Raji (cell line): ENCODE data around the gene MED17.

Experiments
- POLR2A ChIP-seq: IDR thresholded peaks from 2 replicates; pipeline ENCODE4 v1.6.1; 2011; ENCODE audit warnings: low read depth, low read length, control low read depth; ENCODE audit not compliant: insufficient read depth

Gene MED17

DNA sequence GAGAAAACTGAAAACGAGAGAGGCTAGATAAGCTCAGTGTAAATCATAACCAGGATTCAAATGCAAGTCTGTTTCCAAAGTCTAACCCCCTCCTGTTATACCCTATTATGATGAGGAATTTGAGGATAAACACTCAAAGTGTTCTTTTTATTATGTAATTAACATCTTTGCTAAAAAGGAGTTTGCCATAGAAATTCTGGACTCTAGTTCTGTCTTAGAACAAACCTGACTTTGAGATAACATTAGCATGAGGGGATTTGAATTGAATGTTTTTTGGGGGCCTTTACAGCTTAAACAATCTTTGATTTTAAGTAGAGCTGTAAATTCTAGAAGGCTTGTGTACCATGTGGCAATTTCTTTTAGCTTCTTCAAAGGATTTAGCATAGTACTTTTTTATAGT, 33.1 kb upstream of the MED17 start:
- no peak for TF ChIP-seq POLR2A

DNA sequence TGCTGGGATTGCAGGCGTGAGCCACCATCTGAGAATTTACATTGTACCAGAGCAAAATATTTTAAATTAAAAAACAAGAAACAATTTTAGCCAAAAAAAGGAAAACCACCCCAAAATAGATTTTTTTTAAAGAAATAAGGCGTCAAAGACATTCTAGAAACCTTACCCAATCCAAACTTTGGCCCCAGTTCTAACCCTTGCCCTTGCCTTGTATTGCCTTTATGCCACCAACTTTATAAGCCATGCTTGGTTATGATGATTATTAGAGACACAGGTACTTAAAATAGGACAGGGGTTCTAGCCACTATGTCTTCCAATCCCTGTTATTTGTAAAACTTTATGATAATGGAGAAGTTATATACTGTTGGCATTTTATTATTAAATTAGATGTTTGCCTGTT, 30.8 kb upstream of the MED17 start:
- TF ChIP-seq POLR2A = no peak

DNA sequence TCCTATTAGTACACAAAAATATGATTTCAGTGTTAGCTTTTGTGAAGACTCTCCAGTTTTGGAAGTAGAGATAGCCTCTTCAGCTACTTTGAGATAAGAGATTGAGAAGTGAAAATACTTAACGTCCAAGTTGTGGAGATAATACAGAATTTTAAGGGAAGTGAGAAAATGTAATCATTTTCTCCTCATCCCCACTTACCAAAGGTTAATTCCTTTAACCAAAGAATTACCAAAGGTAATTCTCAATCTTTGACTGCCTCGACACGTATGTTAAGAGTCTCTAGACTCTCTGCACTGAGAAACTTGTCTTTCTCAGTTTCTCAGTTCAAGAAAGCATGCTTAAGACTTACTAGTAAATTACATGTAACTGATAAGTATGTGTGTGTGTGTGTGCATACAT, 27.3 kb upstream of the MED17 start:
- no peak for TF ChIP-seq POLR2A

DNA sequence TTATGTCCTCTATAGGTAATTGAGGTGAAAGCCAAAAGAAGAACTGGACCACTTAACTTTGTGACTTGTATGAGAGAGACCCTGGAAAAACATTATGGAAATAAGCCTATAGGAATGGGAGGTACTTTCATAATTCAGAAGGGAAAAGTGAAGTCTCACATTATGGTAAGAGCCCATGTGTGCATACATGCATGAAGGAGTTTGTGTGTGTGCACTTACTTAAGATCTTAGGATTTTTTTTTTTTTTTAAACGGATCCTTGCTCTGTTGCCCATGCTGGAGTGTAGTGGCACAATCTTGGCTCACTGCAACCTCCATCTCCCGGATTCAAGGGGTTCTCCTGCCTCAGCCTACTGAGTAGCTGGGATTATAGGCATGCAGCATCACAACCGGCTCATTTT, 26.8 kb upstream of the MED17 start:
- no peak for TF ChIP-seq POLR2A

DNA sequence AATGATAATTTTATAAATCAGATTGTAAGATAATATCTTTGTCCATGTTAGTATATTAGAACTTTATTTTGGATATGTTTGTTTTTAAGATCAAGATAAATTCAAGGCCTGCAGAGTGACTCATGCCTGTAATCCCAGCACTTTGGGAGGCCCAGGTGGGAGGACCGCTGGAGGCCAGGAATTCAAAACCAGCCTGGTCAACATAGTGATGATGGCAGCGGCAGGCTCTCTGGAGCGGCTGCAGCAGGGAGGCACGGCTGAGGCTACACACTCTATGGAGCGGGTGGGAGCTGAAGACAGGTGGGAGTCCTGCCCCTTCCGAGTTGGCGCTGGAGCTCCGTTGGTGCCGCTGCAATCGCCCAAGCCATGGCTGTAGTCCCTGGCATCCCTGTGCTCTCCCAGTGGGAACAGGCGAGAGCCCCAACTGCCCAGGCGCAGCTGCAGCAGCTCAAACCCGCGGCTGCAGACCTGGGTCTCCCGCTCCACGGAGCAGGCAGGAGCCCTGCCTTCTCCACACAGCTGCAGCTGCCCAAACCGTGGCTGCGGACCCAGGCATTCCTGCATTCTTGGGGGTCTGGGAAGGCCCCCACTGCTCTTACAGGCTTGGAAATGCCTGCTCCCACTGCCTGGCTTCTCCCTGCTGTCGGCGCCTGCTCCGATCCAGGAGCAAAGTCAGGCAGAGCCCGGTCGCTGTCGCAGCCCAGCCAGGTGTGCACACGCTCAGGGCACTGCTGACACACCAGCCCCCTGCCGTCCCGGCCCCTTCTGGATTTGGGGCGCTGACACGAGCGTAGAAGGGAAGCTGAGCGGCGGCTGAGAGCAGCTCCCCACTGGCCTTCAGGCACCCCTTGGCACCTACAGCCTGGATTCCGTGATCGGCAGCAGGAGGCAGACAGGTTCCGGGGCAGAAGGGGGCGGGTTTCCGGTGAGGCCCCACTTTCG, 25.9 kb upstream of the MED17 start:
- TF ChIP-seq POLR2A = no peak

DNA sequence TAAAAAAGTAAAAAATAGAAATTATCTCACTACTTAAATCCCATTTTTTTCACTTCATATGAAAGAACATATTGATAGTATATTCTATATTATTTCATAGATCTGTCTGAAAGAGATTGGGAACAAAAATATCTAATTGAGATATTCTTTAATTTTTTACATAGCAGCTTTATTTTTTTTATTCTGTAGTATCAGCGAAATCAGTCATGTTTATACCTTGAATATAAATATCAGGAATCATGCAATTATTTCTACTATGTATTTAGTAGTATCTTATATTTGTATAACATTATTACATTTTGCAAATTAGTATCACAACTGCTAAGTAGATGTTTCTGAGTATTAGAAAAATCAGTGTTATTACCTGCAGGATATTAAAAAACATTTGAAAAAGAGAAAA, 22.2 kb upstream of the MED17 start:
- no peak for TF ChIP-seq POLR2A

DNA sequence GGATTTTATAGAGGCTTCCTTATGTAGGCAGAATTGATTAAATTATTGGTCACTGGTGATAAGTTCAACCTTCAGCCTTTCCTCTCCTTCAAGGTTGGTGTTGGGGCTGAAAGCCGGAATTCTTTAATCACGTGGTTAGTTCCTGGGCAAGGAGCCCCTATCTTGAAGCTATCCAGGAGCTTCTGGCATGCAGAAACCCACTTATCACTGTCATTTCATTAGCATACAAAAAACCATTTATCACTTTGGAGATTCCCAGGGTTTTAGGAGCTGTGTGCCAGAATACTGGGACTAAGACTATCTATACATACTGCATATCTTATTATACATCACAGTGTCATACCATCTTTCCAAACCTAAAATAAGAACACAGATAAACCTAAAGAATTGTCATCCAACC, 18.5 kb upstream of the MED17 start:
- TF ChIP-seq POLR2A = no peak

DNA sequence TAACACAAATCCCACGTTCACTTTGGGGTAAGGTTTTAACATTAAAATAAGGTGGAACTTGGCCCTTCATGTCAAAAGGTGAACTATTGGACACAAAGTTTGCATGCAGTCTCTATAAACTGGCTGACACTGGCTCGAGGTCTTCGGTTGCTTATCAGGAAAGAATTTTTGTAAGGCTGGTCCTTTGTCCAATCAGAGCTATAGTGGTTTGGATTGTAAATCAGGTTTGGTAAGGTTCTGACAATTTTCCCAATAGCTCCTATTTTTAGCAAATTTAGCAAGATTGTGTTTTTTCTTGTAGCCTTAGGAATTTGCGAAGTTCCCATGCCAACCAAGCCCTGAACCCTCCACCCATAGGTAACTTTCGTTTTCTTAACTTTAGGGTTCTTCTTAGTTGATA, 17.6 kb upstream of the MED17 start:
- TF ChIP-seq POLR2A = no peak

DNA sequence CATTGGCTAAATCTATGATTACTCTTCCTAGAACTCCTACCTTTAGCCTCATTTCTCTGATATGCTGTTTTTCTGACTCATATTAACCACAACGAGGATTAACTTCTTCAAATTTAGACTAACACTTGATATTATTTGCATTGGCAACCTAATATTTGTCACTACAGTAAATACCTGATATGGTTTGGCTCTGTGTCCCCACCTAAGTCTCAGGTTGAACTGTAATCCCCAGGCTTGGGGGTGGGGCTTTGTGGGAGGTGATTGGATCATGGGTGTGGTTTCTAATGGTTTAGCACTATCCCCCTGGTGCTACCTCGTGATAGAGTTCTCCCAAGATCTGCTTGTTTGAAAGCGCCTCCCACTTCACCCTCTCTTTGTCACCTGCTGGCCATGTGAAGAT, 17.1 kb upstream of the MED17 start:
- TF ChIP-seq POLR2A = no peak

DNA sequence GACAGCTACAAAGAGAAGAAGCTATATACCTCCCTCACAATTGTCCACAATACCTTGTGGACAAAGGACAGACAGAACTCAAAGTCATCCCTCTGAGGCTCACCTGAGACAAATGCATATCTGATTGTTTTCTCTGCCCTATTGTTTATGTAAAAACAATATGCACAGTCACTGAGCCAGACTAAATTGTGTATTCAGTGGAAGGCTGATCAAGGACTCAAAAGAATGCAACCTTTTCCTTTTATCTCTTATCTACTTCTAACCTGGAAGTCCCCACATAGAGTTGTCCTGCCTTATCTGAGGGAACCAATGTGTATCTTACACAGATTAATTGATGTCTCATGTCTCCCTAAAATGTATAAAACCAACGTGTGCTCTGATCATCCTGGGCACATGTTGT, 13.9 kb upstream of the MED17 start:
- no peak for TF ChIP-seq POLR2A

DNA sequence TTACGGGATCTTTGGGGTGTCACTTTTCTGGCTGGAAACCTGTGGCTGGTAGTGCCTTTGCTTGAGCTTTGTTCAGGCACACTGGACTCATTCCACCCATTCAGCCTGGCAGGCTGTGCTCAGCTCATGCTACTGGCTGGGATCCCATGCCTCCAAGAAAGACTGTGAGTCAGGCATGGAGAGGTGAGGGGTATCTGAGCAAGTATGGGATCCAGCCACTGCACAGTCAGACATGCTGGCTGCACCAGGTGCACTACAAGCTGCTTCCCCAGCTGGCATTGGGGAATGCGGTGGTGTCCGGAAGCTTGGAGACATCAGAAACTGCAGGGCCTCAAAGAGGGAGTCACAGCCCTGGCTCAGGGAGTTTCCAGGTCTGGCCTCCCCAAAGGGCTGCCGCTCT, 12.0 kb upstream of the MED17 start:
- TF ChIP-seq POLR2A = no peak

DNA sequence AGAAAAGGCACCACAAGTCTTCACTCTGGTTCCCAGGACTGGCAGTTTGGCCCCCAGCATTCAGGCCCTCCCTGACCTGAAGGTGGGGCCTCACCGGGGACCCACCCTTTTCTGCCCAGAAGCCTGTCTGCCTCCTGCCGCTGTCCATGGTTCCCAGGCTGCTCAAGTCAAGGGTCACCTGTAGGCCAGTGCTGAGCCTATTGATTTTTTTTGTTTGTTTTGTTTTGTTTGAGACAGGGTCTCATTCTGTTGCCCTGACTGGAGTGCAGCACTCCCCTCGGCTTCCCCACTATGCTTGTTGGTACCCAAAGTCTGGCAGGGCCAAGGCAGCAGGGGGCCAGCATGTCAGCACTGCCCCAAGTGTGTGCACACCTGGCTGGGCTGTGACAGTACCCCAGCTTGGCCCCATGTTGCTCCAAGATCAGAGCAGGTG, 11.0 kb upstream of the MED17 start:
- no peak for TF ChIP-seq POLR2A

DNA sequence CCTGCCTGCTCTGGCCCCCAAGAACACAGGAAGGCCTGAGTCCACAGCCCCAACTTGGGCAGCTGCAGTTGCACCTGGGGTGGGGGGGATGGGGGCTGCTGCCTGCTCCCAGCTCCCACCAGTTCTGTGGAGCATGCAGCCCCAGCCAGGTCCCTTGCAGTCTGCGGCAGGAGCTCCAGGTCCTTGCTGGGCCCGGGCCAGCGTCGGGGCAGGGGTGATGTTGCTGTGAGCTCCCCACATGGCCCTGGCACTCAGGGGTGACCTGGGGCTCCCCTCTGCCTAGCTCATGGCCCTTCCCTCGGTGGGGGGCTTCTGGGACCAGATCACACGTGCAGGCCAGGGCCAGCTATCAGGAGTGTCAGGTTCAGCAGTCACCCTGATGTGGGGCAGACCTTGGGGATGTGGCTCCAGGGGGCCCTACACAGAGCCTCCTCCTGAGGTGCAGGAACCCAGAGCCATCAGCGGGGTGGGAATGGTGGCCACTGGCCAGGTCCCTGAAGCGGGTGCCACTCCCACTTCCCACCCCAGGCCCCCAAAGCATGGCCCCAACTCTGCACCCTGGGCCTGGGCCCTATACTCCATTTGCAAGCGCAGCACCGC, 10.4 kb upstream of the MED17 start:
- no peak for TF ChIP-seq POLR2A

DNA sequence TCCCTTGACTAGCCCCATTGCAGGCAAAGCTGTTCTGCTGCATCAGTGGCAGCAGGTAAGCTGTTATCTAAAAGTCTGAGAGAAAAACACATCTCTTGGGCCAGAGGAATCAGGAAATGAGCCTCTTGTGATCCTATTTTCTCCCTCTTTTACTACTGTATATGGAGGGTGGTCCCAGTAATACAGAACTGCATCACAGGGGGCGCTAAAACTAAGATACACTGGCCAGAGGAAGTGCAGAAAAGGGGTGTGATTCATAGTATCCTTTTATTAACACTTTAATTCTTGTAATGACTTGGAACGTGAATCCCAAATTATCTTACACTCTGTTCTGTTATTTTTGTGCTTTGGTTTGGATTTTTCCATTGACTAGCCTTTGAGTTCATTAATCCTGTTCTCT, 8.8 kb upstream of the MED17 start:
- no peak for TF ChIP-seq POLR2A

DNA sequence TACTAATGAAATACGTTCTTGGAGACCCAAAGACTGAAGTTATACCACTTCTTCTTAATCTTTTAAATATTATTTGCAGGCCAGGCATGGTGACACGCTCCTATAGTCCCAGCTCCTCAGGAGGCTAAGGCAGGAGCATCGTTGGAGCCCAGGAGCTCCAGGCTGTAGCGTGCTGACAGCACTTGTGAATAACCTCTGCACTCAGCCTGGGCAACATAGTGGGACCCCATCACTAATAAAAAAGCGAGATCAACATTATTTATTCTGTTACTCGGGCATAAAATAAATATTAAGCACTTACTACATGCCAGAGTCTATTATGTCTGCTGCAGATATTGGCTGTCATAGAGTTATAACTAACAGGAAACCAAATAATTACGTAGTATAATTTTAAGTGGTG, 720 bp upstream of the MED17 start:
- no peak for TF ChIP-seq POLR2A

DNA sequence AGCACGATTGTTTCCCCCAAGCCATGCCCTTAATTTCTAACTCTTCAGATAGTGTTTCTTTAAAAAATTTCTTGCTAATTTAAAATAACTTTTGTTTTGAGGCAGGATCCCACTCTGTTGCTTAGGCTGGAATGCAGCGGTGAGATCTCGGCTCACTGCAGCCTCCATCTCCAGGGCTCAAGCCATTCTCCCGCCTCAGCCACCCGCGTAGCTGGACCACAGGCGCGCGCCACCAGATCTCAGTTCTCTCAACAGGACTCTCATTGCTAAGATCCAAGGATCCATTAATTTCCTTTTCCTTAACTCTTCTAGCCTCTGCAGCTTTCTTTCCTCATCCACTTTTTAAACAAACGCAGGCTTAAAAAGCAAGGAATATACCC, 327 bp upstream of the MED17 start:
- TF ChIP-seq POLR2A = no peak
